Measurements from ENCODE around the gene PRCD. TPM values are rescaled to one million over a fixed set of nuclear protein-coding genes. Genes with fewer than 3 reads are reported as not detected.
A peak's percentile ranks its signal among the peaks of the same experiment; 100 is the strongest.
"Not testable (repeated sequence)": the region's sequence is repeated elsewhere in the genome, so short reads cannot be mapped to it uniquely, and the experiment has no call there.

PRCD gene
- total RNA-seq, 1 experiment from 2014 or later = not detected

DNA sequence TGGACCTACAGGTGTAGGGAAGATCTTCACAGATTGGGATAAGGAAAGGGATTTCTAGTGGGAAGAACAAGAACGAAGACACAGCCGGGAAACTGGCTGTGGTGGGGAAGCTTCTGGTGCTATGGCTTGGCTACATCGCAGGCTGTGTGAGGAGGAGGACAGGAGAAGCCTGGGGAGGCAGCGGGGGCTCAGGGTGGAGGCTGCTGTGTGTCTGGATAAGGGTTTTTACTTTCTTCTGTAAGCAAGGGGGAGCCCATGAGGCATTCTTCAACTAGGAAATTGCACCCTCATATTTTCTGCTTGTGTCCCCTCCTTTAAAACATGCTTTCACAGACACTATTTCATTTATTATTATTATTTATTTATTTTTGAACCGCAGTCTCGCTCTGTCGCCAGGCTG lies 35.7 kb upstream of the PRCD start:
- DNase-seq (ENCODE audit: low spot score) = no peak

DNA sequence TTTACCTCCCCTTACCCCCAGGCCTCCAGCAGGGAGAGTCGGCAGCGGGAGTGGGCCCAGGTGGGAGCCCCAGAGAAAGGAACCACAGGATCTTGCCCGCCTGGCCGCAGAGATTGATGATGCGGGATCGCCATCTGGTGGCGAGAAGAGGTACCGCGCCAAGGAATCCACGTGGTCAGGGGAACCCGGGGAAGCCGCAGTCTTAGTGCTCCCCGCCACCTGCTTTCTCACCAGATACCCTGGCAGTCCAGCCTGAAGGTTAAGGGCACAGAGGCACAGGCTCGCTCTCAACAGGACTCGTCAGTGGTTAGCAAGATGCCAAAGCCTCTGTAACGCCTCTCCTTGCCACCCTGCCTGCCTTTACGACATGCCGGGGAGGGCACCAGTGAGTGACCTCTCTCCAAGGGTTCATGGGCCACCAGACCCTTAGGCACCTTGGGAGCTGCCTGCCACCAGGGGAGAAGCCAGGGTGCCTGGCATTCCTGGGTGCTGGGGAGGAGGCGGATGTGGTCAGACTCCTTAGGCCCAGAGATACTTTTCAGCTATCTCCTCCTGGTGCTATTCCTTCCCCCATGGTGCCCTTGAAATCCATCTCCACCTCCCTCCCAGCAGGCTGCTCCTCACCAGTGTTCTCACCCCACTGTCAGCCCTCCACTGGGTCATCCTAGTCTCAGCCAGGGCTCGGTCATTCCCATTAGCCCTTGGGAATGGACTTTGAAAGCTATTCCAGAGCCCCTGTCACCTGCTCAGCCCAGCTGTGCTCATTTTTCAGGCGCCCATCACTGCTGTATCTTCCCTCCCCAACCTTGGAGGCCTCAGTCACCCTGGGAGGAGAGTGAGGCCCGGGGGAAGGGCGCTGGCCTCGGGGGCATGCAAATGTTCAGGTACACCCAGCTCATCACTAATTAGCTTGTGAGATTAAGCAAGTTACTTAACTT lies 33.2 kb upstream of the PRCD start:
- DNase-seq (ENCODE audit: low spot score) = peak; percentile 87

DNA sequence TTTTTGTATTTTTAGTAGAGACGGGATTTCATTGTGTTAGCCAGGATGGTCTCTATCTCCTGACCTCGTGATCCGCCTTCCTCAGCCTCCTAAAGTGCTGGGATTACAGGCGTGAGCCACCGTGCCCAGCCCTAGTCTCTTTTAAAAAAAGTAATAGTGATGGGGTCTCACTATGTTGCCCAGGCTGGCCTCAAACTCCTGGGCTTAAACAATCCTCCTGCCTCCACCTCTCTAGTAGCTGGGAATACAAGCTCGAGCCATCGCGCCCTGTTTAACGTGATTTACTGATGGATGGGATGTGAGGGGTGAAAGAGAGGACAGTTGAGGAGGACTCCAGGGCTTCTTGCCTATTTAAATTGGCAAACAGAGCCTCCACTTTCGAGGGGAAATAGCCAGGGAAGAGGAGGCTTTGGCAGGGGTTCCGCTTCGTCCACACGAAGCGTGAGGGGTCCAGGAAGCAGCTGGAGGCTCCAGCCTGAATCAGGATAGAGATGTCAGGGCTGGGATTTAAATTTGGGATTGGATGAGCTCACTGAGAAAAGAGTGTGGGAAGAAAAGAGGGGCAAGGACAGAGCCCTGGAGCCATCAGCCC lies 31.3 kb upstream of the PRCD start:
- DNase-seq (ENCODE audit: low spot score) = not testable (repeated sequence)

DNA sequence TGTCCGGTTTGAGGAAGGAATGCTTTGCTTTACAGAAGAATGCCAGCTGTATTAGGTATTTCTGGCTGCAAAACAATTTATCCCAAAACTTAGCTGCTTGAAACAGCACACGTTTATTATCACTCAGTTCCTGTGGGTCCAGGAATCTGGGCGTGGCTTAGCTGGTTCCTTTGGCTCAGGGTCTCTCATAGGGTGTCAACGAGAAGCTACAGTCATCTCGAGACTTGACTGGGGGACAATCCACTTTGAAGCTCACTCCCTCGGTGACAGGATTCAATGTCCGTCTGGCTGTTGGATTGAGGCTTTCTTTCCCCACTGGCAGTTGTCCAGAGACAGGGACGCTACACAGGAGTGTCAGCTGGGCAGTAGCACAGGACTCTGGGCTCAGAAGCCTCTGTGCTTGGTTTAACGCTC lies 29.0 kb upstream of the PRCD start:
- no peak for DNase-seq (ENCODE audit: low spot score)

DNA sequence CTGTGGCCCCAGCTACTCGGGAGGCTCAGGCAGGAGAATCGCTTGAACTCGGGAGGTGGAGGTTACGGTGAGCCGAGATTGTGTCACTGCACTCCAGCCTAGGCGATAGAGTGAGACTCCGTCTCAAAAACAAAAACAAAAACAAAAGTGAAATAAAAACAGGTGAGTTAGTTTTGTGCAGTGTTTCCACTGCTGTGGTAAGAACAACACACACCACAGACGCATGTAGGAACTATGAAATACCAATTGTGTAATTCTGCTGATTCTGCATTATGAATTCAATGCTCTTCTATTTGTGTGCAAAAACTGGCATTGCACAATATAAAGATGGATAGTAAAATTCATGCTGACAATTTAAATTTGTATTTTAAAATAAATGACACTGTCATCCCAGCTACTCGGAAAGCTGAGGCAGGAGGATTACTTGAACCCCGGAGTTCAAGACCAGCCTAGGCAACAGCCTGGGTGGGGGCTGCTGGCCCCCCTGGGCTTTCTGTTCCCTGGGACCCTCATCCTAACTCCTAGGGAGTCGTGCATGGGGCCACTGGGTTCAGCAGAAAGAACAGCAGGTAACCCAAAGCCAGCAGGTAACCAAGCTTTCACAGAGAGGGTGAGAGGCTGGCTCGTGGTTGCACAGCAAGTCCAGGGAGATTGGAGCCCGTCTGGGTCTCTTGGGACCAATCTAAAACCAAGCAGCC lies 28.0 kb upstream of the PRCD start:
- no peak for DNase-seq (ENCODE audit: low spot score)

DNA sequence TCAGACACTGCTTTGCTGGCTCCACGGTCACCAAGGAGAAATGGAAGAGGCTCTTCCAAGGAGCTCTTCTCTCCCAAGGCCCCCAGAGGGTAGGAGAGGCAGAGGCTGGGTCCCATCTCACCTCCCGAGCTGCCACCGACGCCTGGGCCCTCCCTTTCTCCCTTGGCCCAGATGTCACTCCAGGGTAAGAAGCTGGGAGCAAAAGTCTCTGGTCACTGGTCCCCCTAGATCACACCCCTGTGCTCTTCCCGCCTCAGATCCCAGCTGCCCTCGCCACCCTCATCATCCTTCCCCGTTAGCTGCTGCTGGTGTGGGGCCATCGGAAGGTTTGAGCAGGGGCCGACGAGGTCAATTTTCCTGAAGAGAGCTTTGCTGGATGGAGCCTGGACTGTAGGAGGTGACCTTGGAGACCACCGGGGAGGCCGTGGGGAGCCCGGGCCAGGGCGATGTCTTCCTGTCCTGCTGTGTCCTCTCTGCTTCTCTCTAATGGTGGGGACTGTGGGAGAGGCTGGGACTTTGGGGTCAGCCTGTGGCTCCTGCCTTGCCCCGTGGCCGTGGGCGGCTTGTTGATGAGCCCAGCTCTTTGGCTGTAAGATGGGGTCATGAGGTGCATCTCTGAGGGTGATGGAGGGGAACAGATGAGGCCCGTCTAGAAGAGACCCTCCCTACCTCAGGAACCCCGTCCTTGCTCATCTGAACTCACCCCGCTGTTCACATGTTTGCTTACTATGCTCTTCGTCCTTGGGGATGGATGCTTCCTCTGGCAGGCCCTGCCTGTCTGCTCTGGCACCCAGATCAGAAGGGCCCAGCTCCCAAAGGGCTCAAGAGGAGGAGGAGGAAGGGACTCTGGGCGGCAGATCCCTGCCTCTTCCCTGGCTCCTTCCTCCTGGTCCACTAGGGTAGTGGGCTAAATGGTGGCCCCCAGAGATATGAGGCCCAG lies 27.2 kb upstream of the PRCD start:
- no peak for DNase-seq (ENCODE audit: low spot score)

DNA sequence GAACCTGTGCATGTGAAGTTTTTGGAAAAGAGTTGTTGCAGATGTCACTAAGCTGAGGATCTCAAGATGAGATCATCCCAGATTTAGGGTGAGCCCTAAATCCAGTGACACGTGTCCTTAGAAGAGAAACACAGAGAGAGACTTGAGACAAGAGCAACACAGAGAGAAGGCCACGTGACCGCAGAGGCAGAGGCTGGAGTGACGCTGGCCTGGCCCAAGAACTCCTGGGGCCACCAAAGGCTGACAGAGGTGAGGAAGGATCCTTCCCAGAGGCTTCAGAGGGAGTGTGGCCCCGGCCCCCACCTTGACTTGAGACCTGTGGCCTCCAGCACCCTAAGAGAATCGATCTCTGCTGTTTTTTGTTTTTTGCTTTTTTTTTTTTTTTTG lies 26.5 kb upstream of the PRCD start:
- DNase-seq (ENCODE audit: low spot score) = no peak

DNA sequence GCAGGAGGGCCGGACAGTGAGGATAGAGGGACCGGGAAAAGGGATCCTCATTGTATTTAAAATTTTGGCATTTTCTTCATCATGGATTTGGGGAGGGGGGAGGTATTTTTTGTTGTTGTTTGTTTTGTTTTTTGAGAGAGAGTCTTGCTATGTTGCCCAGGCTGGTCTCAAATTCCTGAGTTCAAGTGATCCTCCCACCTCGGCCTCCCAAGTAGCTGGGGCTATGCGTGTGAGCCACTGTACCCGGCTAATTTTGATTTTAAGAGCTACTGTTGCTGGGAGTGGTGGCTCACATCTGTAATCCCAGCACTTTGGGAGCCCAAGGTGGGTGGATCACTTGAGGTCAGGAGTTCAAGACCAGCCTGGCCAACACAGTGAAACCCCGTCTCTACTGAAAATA lies 25.5 kb upstream of the PRCD start:
- DNase-seq (ENCODE audit: low spot score) = not testable (repeated sequence)

DNA sequence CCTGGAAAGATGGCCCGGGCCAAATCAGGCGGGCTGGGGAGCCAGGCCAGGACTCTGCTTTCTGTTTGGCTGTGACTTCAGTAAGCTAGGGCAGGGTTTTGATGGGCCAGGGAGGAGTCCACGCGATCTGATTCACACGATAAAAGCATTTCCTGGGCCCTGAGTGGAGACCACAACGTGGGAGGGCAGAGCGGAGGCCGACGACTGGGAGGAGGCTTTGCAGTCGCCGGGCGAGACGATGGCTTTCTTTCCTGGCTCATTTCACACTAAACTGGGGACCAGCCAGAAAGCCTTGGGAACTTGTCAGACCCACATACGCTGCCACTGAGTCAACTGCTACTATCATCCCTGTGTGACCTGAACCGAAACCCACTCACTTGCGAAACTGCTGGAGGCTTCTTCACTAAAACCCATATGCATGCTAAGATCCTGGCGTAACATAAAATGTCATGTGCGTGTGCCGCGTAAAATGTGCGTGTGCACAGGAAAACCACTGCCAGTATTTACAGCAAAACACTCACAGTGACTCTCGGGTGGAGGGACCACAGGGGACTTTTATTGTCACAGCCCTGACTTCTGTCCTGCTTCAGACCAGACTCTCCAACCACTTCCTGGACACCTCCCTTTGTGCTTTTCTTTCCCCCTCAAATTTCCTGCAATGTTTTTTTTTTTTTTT lies 24.4 kb upstream of the PRCD start:
- DNase-seq (ENCODE audit: low spot score) = no peak

DNA sequence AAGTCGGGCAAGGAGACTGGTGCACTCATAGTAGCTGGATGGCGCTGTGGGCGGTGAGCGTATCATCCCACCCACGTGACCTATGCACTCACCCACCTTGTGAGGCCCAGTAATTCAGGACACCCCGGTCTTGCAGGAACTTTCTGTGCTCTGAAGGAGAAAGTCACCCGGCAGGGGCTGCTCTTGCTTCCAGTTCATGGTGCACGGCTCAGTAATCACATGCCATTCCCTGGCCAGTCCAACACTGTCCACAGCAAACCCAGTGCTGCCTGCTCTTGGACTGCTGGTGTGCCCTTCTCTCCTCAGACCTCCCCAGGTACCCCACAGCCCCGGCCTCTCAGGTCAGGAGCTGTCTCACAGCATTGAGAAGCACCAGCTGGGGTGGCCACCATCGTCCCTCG lies 22.2 kb upstream of the PRCD start:
- no peak for DNase-seq (ENCODE audit: low spot score)

DNA sequence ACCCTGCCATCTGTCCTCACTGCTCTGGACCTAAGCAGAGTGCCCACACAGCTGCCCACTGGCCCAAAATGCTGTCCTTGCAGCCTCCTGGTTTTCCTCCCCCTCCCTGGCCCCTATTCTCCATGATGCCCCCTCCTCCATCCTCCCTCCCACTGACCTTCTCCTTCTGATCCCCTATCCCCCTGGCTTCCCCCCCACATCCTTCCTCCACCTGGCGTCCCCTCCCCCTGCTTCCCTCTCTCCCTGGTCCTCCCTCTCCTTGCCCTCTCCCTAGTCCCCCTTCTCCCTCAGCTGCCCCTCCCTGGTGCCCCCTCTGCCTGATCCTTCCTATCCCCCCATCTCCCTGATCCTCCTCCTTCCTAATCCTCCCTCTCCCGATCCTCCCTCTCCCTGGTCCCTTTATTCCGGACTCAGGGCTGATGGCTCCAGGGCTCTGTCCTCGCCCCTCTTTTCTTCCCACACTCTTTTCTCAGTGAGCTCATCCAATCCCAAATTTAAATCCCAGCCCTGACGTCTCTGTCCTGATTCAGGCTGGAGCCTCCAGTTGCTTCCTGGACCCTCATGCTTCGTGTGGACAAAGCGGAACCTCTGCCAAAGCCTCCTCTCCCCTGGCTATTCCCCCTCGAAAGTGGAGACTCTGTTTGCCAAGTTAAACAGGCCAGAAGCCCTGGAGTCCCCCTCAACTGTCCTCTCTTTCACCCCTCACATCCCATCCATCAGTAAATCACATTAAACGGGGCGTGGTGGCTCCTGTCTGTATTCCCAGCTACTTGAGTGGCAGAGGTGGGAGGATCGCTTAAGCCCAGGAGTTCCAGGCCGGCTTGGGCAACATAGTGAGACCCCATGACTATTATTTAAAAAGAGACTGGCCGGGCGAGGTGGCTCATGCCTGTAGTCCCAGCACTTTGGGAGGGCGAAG lies 20.5 kb upstream of the PRCD start:
- DNase-seq (ENCODE audit: low spot score) = no peak

DNA sequence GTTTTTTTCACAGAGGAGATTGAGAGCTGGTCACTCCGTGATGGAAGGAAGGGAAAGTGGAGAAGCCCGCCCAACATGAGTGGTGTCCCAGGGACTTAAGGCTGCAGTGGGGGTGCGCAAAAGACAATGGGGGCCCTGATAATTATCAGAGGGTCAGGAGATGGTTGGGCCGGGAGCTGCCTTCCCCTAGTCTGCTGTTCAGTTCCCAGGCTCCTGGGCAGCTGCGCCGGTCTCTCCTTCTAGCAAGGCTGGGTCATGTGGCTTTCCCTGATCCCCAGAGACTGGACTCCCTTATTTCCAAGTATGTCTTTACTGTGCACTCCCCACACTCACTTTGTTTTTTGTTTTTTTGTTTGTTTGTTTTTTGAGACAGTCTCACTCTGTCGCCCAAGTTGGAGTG lies 18.6 kb upstream of the PRCD start:
- DNase-seq (ENCODE audit: low spot score) = no peak

DNA sequence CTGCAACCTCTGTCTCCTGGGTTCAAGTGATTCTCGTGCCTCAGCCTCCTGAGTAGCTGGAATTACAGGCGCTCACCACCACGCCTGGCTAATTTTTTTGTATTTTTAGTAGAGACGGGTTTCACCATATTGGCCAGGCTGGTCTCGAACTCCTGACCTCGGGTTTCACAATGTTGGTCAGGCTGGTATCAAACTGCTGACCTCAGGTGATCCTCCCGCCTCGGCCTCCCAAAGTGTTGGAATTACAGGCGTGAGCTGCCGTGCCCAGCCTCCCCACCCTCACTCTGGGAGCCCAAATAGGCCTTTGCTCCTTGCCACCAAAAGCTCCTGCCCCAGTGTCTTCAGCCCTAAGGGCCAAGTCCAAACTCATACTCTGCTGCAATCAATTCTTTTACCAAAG lies 18.2 kb upstream of the PRCD start:
- DNase-seq (ENCODE audit: low spot score) = not testable (repeated sequence)

DNA sequence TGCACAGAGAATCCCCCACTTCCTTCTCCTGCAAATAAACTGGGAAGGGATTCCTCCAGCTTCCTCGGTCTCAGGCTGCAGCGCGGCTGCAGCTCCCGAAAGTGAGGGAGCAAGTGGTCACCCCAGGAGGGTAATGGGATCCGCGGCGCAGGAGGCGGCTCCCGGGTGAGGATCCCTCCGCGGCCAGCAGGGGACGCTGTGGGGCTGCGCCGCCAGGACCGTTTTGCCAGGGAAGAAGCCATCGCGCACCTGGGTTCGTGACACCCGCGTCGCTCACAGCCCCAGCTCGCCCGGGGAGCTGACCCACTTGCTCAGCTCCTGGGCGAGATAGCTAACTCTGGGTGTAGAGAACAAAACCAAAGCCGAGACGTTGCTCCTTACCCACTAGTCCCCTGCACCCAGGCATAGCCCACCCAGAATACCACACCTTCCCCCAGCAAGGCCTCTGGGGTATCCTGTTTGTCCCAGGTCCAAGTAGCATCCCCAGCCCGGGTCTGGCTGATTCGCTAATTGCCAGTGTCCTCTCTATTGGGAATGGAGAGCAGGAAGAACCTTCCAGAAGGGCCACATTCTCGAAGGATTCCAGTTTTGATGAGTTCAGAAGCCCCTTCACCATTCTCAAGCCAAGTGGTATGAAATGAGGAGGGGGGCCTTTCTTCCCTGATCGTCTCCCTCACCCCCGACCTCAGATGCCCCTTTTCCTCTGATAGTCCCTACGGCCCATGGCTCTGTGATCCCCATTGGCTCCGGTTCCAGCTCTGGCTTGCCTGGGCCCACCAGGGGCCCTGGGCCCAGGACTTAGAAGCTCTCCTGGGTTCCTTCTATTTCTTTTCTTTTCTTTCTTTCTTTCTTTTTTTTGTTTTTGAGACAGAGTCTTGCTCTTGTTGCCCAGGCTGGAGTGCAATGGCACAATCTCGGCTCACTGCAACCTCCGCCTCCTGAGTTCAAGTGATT lies 16.5 kb upstream of the PRCD start:
- DNase-seq (ENCODE audit: low spot score) = peak; percentile 79

DNA sequence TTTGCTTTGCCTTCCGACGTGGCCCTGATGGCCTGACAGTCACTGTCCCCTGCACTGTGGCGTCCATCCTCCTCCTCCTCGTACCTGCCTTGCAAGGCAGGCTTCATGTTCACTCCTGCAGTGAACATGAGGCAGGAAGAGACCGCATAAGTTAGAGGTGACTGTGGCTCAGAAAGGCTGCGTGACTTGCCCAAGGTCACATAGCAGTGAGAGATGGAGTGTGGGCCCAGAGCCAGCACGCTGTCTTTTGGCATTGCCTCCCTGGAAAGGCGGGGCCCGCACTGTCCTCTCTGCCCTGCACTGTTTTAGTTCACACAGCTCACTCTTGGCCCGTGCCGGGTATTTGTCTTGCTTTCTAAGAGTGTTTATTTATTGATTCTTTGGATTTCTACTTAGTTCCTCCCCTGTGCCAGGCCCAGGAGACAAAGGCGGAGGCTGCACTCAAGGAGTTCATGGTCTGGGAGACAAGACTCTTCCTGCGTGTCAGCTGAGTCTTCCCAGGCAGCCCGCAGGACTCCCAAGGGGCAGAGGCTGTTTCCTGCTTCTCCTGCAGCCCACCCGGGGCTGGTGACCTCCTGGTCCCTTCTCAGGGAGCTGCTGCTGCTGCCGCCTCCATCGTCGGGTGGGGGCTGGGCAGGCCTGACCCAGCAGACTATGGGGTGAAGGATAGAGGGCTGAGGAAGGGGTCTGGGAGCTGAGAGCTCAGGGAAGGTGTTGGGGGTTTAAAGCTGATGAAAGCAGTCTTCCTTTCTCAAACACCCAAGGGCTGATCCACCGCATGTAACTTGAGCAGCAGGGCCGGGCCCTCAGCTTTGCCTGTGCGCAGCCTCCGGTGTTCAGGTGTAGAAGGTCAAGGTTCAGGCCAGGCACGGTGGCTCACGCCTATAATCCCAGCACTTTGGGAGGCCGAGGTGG lies 15.0 kb upstream of the PRCD start:
- no peak for DNase-seq (ENCODE audit: low spot score)

DNA sequence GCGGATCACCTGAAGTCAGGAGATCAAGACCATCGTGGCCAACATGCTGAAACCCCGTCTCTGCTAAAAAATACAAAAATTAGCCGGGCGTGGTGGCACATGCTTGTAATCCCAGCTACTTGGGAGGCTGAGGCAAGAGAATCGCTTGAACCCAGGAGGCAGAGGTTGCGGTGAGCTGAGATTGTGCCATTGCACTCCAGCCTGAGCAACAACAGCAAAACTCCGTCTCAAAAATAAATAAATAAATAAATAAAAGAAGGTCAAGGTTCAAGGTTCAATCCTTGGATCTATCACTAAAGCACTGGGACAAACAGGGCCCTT lies 14.4 kb upstream of the PRCD start:
- DNase-seq (ENCODE audit: low spot score) = not testable (repeated sequence)

DNA sequence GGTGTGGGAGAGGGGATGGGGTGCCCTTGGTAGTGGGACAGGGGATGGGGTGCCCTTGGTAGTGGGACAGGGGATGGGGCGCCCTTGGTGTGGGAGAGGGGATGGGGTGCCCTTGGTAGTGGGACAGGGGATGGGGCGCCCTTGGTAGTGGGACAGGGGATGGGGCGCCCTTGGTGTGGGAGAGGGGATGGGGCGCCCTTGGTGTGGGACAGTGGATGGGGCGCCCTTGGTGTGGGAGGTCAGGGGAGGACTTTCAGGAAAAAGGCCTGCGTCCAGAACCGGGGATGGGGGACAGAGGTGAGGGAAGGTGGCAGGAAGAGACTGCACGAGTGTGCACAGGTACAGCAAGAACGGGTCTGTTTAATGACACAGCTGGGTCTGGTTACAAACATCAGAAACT lies 12.8 kb upstream of the PRCD start:
- not testable (repeated sequence) for DNase-seq (ENCODE audit: low spot score)

Data from HT-29 (cell line).